MCF 10A (cell line): Measurements from ENCODE around the gene ATF6B. TPM values are rescaled to one million over a fixed set of nuclear protein-coding genes. Genes with fewer than 3 reads are reported as not detected.

Experiments used
- Bru-seq: library from RNA; stranded (reverse); fragments of 400-500 nt; gene quantifications from one replicate; lab custom pipeline; 2021; lab: Mats Ljungman, UMichigan
- BruChase-seq, 2 experiments: library from RNA; stranded (reverse); fragments of 400-500 nt; gene quantifications; one replicate each; lab custom pipeline; 2021; lab: Mats Ljungman, UMichigan
- BruUV-seq: library from RNA; stranded (reverse); fragments of 400-500 nt; replicated peaks from 2 replicates; lab custom pipeline; 2021; lab: Mats Ljungman, UMichigan
- CTCF ChIA-PET: fragments of 300-600 bp; sonication (Branson Sonifier 250); formaldehyde crosslinking; extraction: SDS; loops from one replicate; lab custom pipeline; 2021; ENCODE audit warnings: antibody characterized with exemption, inconsistent platforms; lab: Yijun Ruan, JAX
- POLR2A ChIA-PET: fragments of 300-600, 350-650 bp; sonication (Branson Sonifier 250); formaldehyde crosslinking; extraction: SDS; loops from one replicate; lab custom pipeline; 2020; ENCODE audit warnings: antibody characterized with exemption, inconsistent platforms; lab: Yijun Ruan, JAX
- DNase-seq: peaks from one replicate; pipeline ENCODE4 v3.0.0-alpha.2; 2018; ENCODE audit not compliant: unreplicated experiment
- H3K27ac Mint-ChIP-seq: one replicate; pipeline ENCODE4 v1.8.0; 2022; ENCODE audit warnings: mild to moderate bottlenecking, low read depth, mixed read lengths; ENCODE audit not compliant: unreplicated experiment
- H3K27me3 Mint-ChIP-seq: one replicate; pipeline ENCODE4 v1.8.0; 2022; ENCODE audit warnings: mixed read lengths; ENCODE audit not compliant: insufficient read depth, unreplicated experiment
- H3K36me3 Mint-ChIP-seq: one replicate; pipeline ENCODE4 v1.8.0; 2022; ENCODE audit warnings: mild to moderate bottlenecking, moderate library complexity, mixed read lengths; ENCODE audit not compliant: insufficient read depth, unreplicated experiment
- H3K4me1 Mint-ChIP-seq: one replicate; pipeline ENCODE4 v1.8.0; 2022; ENCODE audit warnings: mixed read lengths; ENCODE audit not compliant: insufficient read depth, unreplicated experiment
- H3K4me3 Mint-ChIP-seq: one replicate; pipeline ENCODE4 v1.8.0; 2022; ENCODE audit warnings: mild to moderate bottlenecking, moderate library complexity, mixed read lengths; ENCODE audit not compliant: unreplicated experiment
- H3K9me3 Mint-ChIP-seq: one replicate; pipeline ENCODE4 v1.8.0; 2022; ENCODE audit warnings: mixed read lengths; ENCODE audit not compliant: unreplicated experiment
- CTCF ChIP-seq: fragments of 200-600 bp; IDR thresholded peaks from one replicate; pipeline ENCODE4 v1.8.0; 2022; ENCODE audit warnings: antibody characterized with exemption, mild to moderate bottlenecking; ENCODE audit not compliant: unreplicated experiment
- intact Hi-C: fragments of 100-400 bp; cut with micrococcal nuclease; formaldehyde crosslinking; loops from 2 replicates; pipeline ENCODE4 v1.14.1; 2022
- long read RNA-seq: library from polyadenylated mRNA; stranded (forward); transcript quantifications from one replicate; pipeline ENCODE4 v2.0.0, GENCODE V29; 2022
- total RNA-seq: library from RNA; stranded (reverse); gene quantifications from 2 replicates; pipeline ENCODE4 v1.2.3, GENCODE V29; 2022

The ATF6B gene
- total RNA-seq = 65.6 and 86.5 TPM in 2 replicates
- percentile 74 among the genes with signal in this experiment for Bru-seq, nascent RNA
- percentile 85 among the genes with signal in this experiment for BruChase-seq, experiment 1, labeled RNA remaining after a 6-hour chase
- percentile 77 among the genes with signal in this experiment for BruChase-seq, experiment 2, labeled RNA remaining after a 2-hour chase
- long read RNA-seq, transcript ATF6B-216 (8 exons, 1,176 nt) = major isoform, 9 of 29 reads
- long read RNA-seq, transcript ATF6B-210 (18 exons, 2,620 nt) = minor isoform, 6 of 29 reads
- long read RNA-seq, partial matches to known transcripts = 6 of 29 reads
- long read RNA-seq, other reads (novel, unspliced or antisense) = 6 of 29 reads

GRCh38 chr6:32127717-32128592, at the start of gene ATF6B:
Gene ATF6B (minus strand): TSS chr6:32128246. CDS start chr6:32128207, 39 bp downstream.
- no peaks in the 10 kb centered on the region for H3K27me3 Mint-ChIP-seq
- DNase-seq = peak; percentile 99
- ChIA-PET POLR2A (interaction anchor here (0.5 to 5.1 kb wide), 25 partner anchors 10 to 1196 kb away, joined by 3 to 100 read pairs (median 4); partner anchors contain the start of genes AGPAT1, BAG6, DXO and NEU1), CTCF (interaction anchor here (0.6 to 2.0 kb wide), 4 partner anchors 9 to 80 kb away, joined by 3 to 9 read pairs (median 7); no protein-coding TSS in a partner anchor)
- H3K4me1 Mint-ChIP-seq = peaks cover 26% of the 10 kb centered on the region
- intact Hi-C loops = no loop called here
- H3K4me3 Mint-ChIP-seq = peak within 1 kb of the TSS; percentile 99
- peak within 1 kb of the TSS; percentile 96 for H3K27ac Mint-ChIP-seq
- no peaks in the 10 kb centered on the region for H3K9me3 Mint-ChIP-seq
- no peak for TF ChIP-seq CTCF
- peaks cover 44% of the 10 kb centered on the region for H3K36me3 Mint-ChIP-seq
- TSS peak; percentile 29 for BruUV-seq

DNA sequence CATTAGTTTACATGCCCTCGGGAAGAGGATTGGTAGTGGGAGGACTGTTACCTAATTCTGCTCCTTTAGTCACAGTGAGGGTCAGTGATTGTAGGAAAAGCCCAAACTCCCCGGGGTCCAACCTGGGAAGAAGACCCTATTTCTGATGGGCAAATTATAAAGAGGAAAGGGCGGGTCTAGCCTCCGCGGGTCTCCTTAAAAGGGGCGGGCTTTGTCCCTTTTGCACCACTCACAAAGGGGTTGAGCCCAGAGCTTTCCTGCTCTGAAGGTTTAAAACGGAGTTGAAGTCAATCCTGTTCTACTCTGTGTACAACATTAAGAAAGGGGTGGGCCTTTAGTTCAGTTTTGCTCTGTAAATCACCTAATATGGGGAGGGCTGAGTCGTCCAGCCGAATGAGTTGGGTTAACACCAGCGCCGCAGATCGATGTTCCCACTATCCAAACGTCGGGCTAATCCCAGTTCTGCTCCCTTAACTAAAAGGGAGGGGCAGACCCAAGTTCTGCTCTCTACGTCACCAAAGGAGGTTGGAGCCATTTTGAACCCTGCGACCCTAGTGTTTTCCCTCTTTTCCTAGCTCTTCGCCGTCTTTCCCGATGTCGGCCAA, 49.2 kb upstream of the ATF6B start:
- BruUV-seq = no TSS peak
- Mint-ChIP-seq H3K4me1 (peaks cover 58% of the 10 kb centered on the region), H3K27ac (peak overlapping the region; percentile 91), H3K9me3 (no peaks in the 10 kb centered on the region), H3K27me3 (no peaks in the 10 kb centered on the region), H3K4me3 (peak overlapping the region; percentile 79), H3K36me3 (peaks cover 44% of the 10 kb centered on the region)
- intact Hi-C loops = loop anchor here (1.0 kb wide), 1 partner anchor 23 kb away; the partner anchor contains the start of gene PPT2
- TF ChIP-seq CTCF = no peak
- ChIA-PET POLR2A (interaction anchor here (0.6 to 5.0 kb wide), 25 partner anchors 9 to 1095 kb away, joined by 3 to 112 read pairs (median 4); partner anchors contain the start of genes ATF6B, DXO, EHMT2 and FKBPL), CTCF (interaction anchor here (0.6 to 1.3 kb wide), 2 partner anchors 12 to 13 kb away, joined by 3 read pairs; partner anchors contain the start of gene PBX2)
- DNase-seq = peak; percentile 84

DNA sequence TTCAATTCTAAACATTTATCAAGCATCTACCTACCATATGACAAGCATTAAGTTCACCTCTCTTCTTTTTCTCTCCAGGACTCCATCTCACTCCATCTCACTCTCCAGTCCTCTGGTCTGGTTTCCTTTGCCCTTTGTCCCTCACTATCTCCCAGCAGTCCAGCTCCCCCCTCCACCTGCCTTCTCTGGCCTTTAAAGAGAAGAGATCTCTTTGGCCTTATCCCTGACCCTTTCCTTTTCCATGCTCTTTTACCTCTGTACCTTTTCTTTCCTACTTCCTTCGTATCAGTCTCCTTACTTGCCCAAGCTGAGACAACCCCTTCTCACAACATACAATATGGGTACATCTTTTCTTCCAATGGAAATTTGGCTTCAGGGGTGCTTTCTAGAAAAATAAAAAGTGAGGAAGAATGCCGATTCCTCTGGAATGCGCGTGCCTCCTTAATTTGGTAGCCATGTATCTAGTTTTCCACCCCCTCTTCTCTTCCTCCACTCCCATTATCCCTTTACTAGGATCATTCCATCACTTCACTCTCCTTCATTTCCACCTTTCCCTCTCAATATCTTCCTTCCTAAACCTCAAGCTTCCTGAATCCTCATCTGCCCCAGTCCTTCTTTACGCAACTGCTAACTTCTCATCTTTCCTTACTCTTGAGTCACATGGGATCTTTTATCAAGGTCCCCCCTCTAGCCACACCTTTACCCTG, 48.6 kb upstream of the ATF6B start:
- no peaks in the 10 kb centered on the region for H3K27me3 Mint-ChIP-seq
- H3K36me3 Mint-ChIP-seq = peaks cover 42% of the 10 kb centered on the region
- CTCF ChIA-PET = interaction anchor here (0.6 to 1.3 kb wide), 3 partner anchors 14 to 292 kb away, joined by 3 to 4 read pairs (median 3); partner anchors contain the start of gene PBX2
- DNase-seq = no peak
- peak overlapping the region; percentile 91 for H3K27ac Mint-ChIP-seq
- peak overlapping the region; percentile 79 for H3K4me3 Mint-ChIP-seq
- BruUV-seq = TSS peak; percentile 78
- H3K9me3 Mint-ChIP-seq = no peaks in the 10 kb centered on the region
- peaks cover 58% of the 10 kb centered on the region for H3K4me1 Mint-ChIP-seq
- no peak for TF ChIP-seq CTCF
- POLR2A ChIA-PET = interaction anchor here (0.6 to 5.0 kb wide), 26 partner anchors 9 to 1074 kb away, joined by 3 to 112 read pairs (median 4); partner anchors contain the start of genes ATF6B, BRD2, DXO and EHMT2
- intact Hi-C loops = loop anchor here (1.0 kb wide), 1 partner anchor 22 kb away; the partner anchor contains the start of gene PPT2
